ENCODE data around the gene SRM. TPM values are rescaled to one million over a fixed set of nuclear protein-coding genes. Genes with fewer than 3 reads are reported as not detected.

Gene SRM
- 10 to 100 TPM; 68.2 to 76.2 TPM for total RNA-seq

GRCh38 chr1:11059968-11060830, at the start of gene SRM:
TSS of gene SRM (minus strand) at chr1:11060018. CDS start at chr1:11059943, 75 bp downstream.

GRCh38 chr1:11099310-11100148, 39.7 kb upstream of the SRM start, which contains the start of gene EXOSC10:
TSS of gene EXOSC10 (minus strand) at chr1:11099869. CDS start at chr1:11099831, 38 bp downstream.

GRCh38 chr1:11046625-11047365, 13.0 kb downstream of the SRM start, which contains the start of gene MASP2:
TSS of gene MASP2 (minus strand) at chr1:11047239. CDS start at chr1:11047207, 32 bp downstream.

GRCh38 chr1:11012260-11013159, 47.3 kb downstream of the SRM start, which contains the start of gene TARDBP:
TSS of gene TARDBP (plus strand) at chr1:11012654. CDS start at chr1:11013728, 1,074 bp downstream.

Other genes starting within 250 kb of the SRM start
- gene TARDBP, start 47.4 kb downstream of the SRM start, total RNA-seq: 100 to 1,000 TPM; 152 to 160 TPM
- gene MASP2, start 12.8 kb downstream of the SRM start, total RNA-seq: not detected
- 10 to 100 TPM; 63.2 to 66.1 TPM for gene EXOSC10, start 39.9 kb upstream of the SRM start, total RNA-seq
- gene ANGPTL7, start 129.3 kb upstream of the SRM start, total RNA-seq: not detected
- gene MTOR, start 202.5 kb upstream of the SRM start, total RNA-seq: 10 to 100 TPM; 43.0 to 44.2 TPM
- gene UBIAD1, start 213.2 kb upstream of the SRM start, total RNA-seq: 10 to 100 TPM; 39.9 to 44.2 TPM

All from activated naive CD4-positive, alpha-beta T cell treated with anti-CD3 and anti-CD28 coated beads, Interleukin-2, amount 10 ng/mL, durations not matched to agents 5 hours and 36 hours (primary cell).